ENCODE data around the gene PDE4B. TPM values are rescaled to one million over a fixed set of nuclear protein-coding genes. Genes with fewer than 3 reads are reported as not detected.

PDE4B gene
- total RNA-seq, 2 experiments from 2014 or later: 42.2 to 71.2 TPM

DNA sequence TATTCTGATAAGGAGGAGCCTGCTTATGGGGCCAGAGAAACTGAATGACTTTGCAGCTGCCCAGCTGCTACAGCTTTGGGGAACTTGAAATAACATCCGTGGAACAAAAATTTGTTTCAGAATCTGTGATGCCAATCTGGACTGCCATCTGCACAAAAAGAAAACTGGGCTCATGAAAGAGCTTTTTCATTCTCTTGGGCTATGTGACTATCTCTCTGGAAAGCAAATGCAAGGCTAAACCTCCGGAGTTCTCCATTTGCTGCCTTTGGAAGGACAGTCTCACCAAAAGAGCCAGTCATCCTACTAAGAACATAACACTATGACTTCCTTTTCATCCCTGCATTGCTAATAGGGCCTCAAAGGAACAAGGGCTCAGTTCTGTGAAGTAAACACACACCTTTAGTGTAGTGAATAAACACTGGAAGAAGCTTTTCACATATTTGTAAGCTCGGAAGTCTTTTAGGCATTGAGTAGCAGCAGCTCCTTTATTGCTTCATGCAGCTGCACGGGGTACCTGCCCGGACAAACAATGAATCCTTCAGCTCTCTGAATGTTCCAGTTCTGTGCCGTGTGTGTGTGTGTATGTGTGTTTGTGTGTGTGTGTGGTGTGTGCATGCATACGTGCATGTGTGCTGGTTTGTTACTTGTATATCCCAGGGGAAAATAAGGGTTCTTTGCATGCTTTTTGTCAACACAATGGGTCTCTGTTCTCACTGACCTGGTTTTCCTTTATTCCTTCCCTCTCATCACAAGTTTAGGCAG, 485.7 kb downstream of the PDE4B start:
- Mint-ChIP-seq H3K9me3 (ENCODE audit: low read depth) (no peaks in the 10 kb centered on the region), H3K4me3 (no peak overlapping the region), H3K27me3 (no peaks in the 10 kb centered on the region), H3K36me3 (peaks cover 17% of the 10 kb centered on the region), H3K4me1 (peaks cover 95% of the 10 kb centered on the region), H3K27ac (peak overlapping the region; percentile 64)
- ATAC-seq (no peak), DNase-seq (no peak)
- CTCF ChIA-PET: interaction anchor here (1.1 kb wide), 1 partner anchor 13 kb away, joined by 3 read pairs; no protein-coding TSS in a partner anchor

DNA sequence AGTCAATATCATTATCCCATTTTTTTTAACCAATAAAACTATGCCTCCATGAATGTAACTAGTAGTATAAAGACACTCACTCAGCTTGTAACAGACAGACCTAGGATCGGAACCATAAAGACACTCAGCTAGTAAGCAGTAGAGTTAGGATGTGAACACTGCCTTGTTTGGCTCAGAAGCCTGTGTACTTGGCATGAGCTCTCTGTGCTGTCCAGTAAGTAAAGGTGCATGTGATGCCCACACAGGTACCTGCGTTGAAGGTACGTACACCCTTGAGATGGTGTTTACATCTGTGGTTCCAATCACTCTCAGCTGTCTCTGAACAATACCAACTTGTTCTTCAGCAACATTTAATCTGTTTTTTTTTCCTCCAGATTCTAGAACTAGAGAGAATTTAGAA, 489.1 kb downstream of the PDE4B start:
- H3K36me3 Mint-ChIP-seq: peaks cover 18% of the 10 kb centered on the region
- H3K27ac Mint-ChIP-seq: peak overlapping the region; percentile 70
- ATAC-seq: no peak
- H3K27me3 Mint-ChIP-seq: no peaks in the 10 kb centered on the region
- no peak overlapping the region for H3K4me3 Mint-ChIP-seq
- no peak for DNase-seq
- CTCF ChIA-PET: interaction anchor here (0.8 to 4.4 kb wide), 14 partner anchors 13 to 164 kb away, joined by 3 to 41 read pairs (median 4); no protein-coding TSS in a partner anchor
- H3K4me1 Mint-ChIP-seq: peaks cover 96% of the 10 kb centered on the region
- H3K9me3 Mint-ChIP-seq (ENCODE audit: low read depth): no peaks in the 10 kb centered on the region

DNA sequence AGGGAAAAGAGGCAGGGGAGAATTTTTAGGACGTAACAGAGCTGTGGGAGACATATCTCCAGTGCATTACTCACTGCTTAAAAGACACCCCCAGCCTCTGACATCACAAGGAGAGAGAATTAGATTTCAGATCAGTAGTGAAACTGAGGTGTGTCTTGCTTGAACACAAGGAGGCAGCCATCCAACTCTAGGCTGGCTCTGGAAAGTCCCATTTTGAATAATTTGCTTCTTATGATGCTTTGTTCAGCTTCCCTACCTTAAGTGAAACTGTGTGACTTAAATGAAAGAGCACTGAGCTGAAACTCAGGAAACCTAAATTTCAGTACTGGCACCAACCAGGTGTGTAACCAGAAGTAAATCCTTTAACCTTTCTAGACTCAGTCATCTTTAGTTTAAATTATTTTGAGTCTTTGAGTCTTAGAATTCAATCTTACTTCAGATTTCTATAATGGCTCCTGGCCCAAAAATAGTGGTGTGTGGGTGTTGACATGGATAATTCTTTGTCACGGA, 489.7 kb downstream of the PDE4B start:
- H3K9me3 Mint-ChIP-seq (ENCODE audit: low read depth): no peaks in the 10 kb centered on the region
- H3K27me3 Mint-ChIP-seq: no peaks in the 10 kb centered on the region
- no peak overlapping the region for H3K4me3 Mint-ChIP-seq
- DNase-seq: peak; percentile 81
- peaks cover 95% of the 10 kb centered on the region for H3K4me1 Mint-ChIP-seq
- CTCF ChIA-PET: interaction anchor here (0.7 to 4.4 kb wide), 18 partner anchors 10 to 163 kb away, joined by 3 to 41 read pairs (median 4); no protein-coding TSS in a partner anchor
- peak; percentile 89 for ATAC-seq
- peaks cover 15% of the 10 kb centered on the region for H3K36me3 Mint-ChIP-seq
- peak overlapping the region; percentile 70 for H3K27ac Mint-ChIP-seq

DNA sequence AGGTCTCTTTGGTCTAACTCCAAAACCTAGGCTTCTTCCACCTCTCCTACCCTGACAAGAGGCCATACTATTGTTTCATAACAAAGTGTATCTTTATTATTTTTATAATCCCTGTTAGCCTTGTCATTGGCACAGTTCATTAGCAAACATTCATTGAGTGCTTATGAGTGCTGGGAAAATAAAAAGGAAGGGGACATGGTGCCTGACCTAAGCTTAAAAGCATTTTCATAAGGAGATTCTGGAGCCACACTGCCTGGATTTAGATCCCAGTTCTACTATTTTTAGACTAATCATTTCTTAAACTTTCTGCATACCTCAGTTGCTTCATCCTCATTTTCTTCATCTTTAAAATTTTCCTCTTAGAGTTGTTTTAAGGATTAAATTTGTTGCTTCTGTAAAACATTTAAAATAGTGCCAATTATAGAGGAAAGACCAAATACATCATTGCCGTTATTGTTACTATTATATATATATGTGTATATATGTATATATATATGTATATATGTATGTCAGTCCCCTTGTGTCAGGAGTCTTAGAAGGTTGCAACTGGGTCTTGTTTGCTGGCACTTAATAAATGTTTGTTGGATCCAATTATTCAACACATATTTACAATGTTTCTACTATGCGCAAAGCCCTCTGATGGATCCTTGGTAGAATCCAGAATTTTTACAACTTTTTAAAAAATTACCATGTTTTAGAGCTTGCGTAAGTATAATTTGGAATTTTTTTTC, 490.4 kb downstream of the PDE4B start:
- peak overlapping the region; percentile 39 for H3K4me3 Mint-ChIP-seq
- CTCF ChIA-PET: interaction anchor here (0.7 to 4.4 kb wide), 15 partner anchors 11 to 163 kb away, joined by 3 to 41 read pairs (median 4); no protein-coding TSS in a partner anchor
- peaks cover 93% of the 10 kb centered on the region for H3K4me1 Mint-ChIP-seq
- H3K27me3 Mint-ChIP-seq: no peaks in the 10 kb centered on the region
- H3K36me3 Mint-ChIP-seq: peaks cover 14% of the 10 kb centered on the region
- no peak for DNase-seq
- ATAC-seq: no peak
- peak overlapping the region; percentile 86 for H3K27ac Mint-ChIP-seq
- no peaks in the 10 kb centered on the region for H3K9me3 Mint-ChIP-seq (ENCODE audit: low read depth)

DNA sequence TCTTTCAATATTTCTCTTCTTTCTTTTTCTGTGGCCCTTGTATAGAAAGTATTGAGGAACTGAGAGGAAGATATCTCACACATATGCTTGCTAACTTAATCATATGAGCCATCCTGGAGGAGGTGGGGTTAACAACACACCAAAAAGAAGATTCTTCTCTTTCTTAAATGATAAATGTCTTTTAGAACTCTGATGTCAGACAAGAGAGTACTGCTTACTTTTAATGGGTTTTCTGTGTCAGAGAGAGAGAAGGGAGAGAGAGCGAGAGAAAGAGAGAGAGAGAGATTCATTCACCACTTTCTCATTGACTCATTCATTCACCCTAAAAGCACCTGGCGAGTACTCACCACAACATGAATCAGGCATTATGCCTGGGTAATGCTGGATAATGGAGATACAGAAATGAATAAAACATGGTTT, 490.9 kb downstream of the PDE4B start:
- peak; percentile 70 for DNase-seq
- Mint-ChIP-seq H3K4me3 (peak overlapping the region; percentile 39), H3K4me1 (peaks cover 93% of the 10 kb centered on the region), H3K36me3 (peaks cover 17% of the 10 kb centered on the region), H3K9me3 (ENCODE audit: low read depth) (no peaks in the 10 kb centered on the region), H3K27me3 (no peaks in the 10 kb centered on the region), H3K27ac (peak overlapping the region; percentile 86)
- peak; percentile 69 for ATAC-seq
- CTCF ChIA-PET: interaction anchor here (1.4 to 4.4 kb wide), 6 partner anchors 11 to 162 kb away, joined by 3 to 41 read pairs (median 8); no protein-coding TSS in a partner anchor

DNA sequence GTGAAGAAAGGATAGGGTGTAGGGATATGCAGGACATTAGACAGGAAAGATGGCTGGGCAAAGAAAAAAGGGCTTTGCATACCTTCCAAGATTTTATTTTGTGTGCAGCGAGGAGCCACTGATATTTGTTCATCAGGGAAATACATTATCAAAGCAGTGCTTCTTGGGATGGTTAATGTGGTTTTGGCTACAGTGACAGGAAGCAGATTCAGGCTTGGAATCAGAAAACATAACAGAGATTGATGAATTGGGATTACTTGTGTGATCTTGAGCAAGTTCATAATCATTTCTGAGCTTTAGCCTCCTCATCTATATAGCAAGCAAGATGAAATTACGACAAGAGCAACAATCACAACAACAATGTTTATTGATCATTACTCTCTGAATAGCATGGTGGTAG, 492.1 kb downstream of the PDE4B start:
- no peak overlapping the region for H3K4me3 Mint-ChIP-seq
- peak overlapping the region; percentile 17 for H3K27ac Mint-ChIP-seq
- no peaks in the 10 kb centered on the region for H3K27me3 Mint-ChIP-seq
- DNase-seq (no peak), ATAC-seq (no peak)
- peaks cover 19% of the 10 kb centered on the region for H3K36me3 Mint-ChIP-seq
- H3K4me1 Mint-ChIP-seq: peaks cover 87% of the 10 kb centered on the region
- H3K9me3 Mint-ChIP-seq (ENCODE audit: low read depth): no peaks in the 10 kb centered on the region
- CTCF ChIA-PET: interaction anchor here (1.7 kb wide), 1 partner anchor 17 kb away, joined by 6 read pairs; no protein-coding TSS in a partner anchor

DNA sequence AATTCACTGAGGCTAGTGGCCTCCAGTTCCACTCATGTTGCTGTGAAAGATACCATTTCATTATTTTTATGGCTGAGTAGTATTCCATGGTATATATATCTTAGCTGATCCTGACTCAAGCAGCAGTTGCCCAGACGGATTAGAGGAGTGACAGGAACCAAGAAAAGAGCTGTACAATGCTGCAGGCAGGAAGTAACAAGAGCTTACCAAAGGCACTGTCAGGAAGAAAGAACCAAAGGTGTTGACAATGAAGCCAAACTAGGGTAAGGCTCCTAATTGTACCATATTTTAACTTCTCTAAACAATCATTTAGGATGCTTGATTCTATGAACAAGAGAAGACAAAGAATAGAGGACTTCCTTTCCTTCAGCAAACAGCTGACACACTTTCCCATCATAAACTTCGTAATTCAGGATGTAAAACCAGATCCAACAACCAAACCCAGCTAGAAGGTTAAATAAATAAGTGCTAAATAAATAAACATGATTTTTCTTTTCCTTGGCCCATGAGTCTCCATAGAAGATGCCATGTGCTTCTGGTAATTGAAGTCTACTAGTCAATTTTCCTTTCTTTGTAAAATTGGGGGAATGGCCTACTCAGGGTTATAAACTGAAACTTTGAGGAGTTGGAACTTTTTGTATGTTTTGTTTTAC, 493.0 kb downstream of the PDE4B start:
- CTCF ChIA-PET: interaction anchor here (0.7 to 1.7 kb wide), 4 partner anchors 16 to 161 kb away, joined by 3 to 6 read pairs (median 3); no protein-coding TSS in a partner anchor
- peaks cover 84% of the 10 kb centered on the region for H3K4me1 Mint-ChIP-seq
- H3K4me3 Mint-ChIP-seq: no peak overlapping the region

DNA sequence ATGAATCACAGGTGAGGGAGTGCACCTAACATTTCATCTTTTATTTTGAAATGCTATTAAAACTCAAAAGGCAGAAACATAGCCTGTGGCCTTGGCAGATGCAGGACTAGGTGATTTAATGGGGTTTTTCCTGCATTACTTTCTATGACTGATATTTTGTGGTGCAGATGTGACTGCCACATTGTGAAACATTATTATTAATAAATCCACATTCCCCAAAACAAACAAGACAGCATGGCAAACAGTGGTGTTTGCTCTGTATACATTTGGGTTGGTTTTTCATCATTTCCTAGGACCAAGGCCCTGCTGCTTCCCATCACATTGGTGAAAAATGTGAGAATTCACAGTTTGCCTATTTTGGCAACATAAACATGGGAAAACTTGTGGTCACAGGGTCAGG, 493.6 kb downstream of the PDE4B start:
- peaks cover 22% of the 10 kb centered on the region for H3K36me3 Mint-ChIP-seq
- DNase-seq (no peak), ATAC-seq (no peak)
- H3K27ac Mint-ChIP-seq: no peak overlapping the region
- no peaks in the 10 kb centered on the region for H3K27me3 Mint-ChIP-seq
- peaks cover 84% of the 10 kb centered on the region for H3K4me1 Mint-ChIP-seq
- H3K4me3 Mint-ChIP-seq: no peak overlapping the region
- H3K9me3 Mint-ChIP-seq (ENCODE audit: low read depth): no peaks in the 10 kb centered on the region
- CTCF ChIA-PET: interaction anchor here (1.0 kb wide), 2 partner anchors 10 to 67 kb away, joined by 3 read pairs; no protein-coding TSS in a partner anchor

More for the DNA sequence above, 493.0 kb downstream of the PDE4B start:
- no peaks in the 10 kb centered on the region for H3K9me3 Mint-ChIP-seq (ENCODE audit: low read depth)
- peak overlapping the region; percentile 69 for H3K27ac Mint-ChIP-seq
- ATAC-seq: no peak
- no peak for DNase-seq
- no peaks in the 10 kb centered on the region for H3K27me3 Mint-ChIP-seq
- peaks cover 19% of the 10 kb centered on the region for H3K36me3 Mint-ChIP-seq

DNA sequence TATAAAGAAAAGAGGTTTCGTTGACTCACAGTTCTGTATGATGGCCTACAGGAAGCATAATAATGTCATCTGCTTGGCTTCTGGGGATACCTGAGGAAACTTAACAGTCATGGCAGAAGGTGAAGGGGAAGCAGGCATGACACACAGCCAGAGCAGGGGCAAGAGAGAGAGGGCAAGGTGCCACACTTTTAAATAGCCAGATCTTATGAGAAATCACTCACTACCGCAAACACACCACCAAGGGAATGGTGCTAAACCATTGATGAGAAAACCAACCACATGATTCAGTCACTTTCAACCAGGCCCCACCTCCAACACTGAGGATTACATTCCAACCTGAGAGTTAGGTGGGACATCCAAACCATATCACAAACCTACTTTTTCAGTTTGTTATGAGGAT, 495.4 kb downstream of the PDE4B start:
- H3K27ac Mint-ChIP-seq: peak overlapping the region; percentile 57
- no peak overlapping the region for H3K4me3 Mint-ChIP-seq
- ATAC-seq: no peak
- H3K36me3 Mint-ChIP-seq: peaks cover 22% of the 10 kb centered on the region
- peaks cover 72% of the 10 kb centered on the region for H3K4me1 Mint-ChIP-seq
- CTCF ChIA-PET: interaction anchor here (1.1 to 1.3 kb wide), 3 partner anchors 13 to 158 kb away, joined by 3 to 4 read pairs (median 4); no protein-coding TSS in a partner anchor
- no peak for DNase-seq
- H3K27me3 Mint-ChIP-seq: no peaks in the 10 kb centered on the region
- H3K9me3 Mint-ChIP-seq (ENCODE audit: low read depth): no peaks in the 10 kb centered on the region

DNA sequence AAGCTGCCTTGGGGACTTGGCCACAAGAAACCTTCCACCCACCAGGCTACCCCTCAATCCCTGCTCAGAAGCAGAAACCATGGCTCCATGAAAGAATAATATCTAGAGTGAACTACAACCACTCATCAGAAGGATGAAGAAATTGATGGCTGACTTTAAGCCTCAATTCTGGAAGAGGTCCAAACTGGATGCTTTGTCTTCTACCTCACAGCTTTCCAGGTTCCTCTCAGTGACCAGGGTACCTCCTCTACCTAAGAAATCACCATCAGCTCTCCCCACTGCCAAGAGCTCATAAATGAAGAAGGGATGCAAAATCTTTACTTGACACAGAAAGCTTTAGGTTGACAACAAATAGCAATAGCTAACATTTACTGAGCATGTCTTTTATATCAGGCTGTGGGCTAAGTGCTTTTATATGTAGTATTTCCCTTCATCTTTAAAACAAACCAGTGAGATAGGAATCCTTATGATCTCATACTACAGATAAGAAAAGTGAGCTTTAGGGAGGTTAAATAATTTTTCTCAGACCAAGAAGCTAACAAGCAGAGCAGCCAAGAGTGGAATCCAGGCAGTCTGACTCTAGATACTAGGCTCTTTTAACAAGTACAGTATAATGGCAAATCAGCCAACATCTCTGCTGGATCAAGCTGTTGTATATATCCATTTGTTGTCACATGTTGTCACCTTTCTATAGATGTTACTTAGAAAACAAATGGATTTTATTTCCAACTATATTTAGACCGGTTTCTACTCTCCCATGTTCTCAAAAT, 498.3 kb downstream of the PDE4B start:
- no peaks in the 10 kb centered on the region for H3K9me3 Mint-ChIP-seq (ENCODE audit: low read depth)

DNA sequence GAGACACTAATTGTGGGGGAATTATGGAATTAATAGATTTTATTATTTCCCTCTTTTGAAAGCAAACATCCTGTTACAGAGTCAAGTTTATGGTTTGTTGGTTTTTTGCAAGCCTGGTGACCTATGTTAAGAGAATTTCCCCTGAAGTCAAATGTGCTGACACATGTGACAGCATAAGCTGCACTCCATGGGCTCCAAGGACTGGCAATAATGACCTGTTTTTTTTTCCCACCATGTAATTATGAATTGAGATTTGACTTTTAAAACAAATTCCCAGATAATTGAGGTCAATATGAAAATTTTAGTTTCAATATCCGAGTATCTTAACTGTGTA, 498.8 kb downstream of the PDE4B start:
- no peaks in the 10 kb centered on the region for H3K27me3 Mint-ChIP-seq
- no peak overlapping the region for H3K4me3 Mint-ChIP-seq
- DNase-seq: no peak
- CTCF ChIA-PET: interaction anchor here (1.4 kb wide), 1 partner anchor 10 kb away, joined by 8 read pairs; no protein-coding TSS in a partner anchor
- no peak for ATAC-seq
- no peak overlapping the region for H3K27ac Mint-ChIP-seq
- H3K9me3 Mint-ChIP-seq (ENCODE audit: low read depth): no peaks in the 10 kb centered on the region
- H3K4me1 Mint-ChIP-seq: peaks cover 48% of the 10 kb centered on the region
- peaks cover 16% of the 10 kb centered on the region for H3K36me3 Mint-ChIP-seq

More for the DNA sequence above, 498.3 kb downstream of the PDE4B start:
- Mint-ChIP-seq H3K36me3 (peaks cover 16% of the 10 kb centered on the region), H3K4me3 (no peak overlapping the region), H3K27me3 (no peaks in the 10 kb centered on the region), H3K27ac (no peak overlapping the region), H3K4me1 (peaks cover 54% of the 10 kb centered on the region)
- DNase-seq: no peak
- CTCF ChIA-PET: interaction anchor here (1.0 to 1.4 kb wide), 3 partner anchors 10 to 155 kb away, joined by 3 to 8 read pairs (median 4); no protein-coding TSS in a partner anchor
- no peak for ATAC-seq

DNA sequence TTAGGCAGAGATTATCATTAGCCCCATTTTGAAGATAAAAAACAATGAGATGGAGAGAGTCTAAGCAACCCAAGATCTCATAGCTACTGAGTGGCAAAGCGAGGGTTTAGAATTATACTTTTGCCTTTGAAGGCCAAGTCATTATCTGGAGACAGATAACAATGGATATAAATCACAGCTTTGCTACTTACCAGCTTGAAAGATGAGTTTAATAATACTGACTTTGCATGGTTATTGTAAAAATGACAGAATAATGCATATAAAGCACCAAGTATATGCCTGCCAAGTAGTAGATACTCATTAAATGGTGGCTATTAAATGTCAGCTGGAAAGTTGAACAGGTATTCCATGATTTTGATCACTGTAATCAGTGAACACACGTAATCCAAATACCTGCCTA, 499.6 kb downstream of the PDE4B start:
- Mint-ChIP-seq H3K36me3 (peaks cover 16% of the 10 kb centered on the region), H3K4me1 (peaks cover 43% of the 10 kb centered on the region), H3K27me3 (no peaks in the 10 kb centered on the region), H3K9me3 (ENCODE audit: low read depth) (no peaks in the 10 kb centered on the region), H3K27ac (no peak overlapping the region), H3K4me3 (no peak overlapping the region)
- DNase-seq (no peak), ATAC-seq (no peak)
- CTCF ChIA-PET: no interaction called here
